ENCODE data around the gene NCBP1.
A peak's percentile ranks its signal among the peaks of the same experiment; 100 is the strongest.

The NCBP1 gene

DNA sequence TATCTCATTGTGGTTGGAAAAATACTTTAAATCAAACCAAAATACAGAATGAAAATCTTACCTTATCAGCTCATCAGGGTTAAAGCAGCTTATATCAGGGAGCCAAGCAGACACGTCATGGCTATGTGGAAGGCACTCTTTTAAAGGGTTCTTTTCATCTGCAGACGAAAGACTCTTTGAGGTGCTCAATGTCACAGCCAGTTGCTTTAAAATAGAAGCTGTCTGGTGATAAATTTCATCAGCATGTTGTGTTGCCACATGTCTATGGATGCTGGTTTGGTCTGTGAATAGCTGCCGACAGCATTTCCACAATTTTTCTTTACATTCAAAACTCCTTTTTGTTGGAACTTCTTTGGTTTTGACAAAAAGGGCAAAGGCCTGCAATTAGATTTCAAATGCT lies 8.0 kb upstream of the NCBP1 start:
- no peak for DNase-seq

DNA sequence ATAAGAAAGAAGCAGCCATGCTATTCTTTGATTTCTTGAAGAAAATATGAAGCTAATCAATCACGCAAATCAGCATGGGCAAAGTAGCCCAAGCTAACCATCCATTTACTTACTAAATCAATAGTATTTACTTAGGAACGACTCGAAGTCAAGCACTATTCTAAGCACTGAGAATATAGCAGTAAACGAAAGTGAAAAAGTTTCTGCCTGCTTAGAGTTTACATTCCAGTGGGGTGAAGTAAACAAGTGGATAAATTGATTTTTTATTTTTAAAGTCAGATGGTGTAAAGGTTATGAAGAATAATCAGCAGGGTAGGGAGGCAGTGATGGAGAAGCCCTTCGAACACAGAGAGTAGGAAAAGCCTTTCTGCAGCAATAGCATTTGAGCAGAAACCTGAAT lies 6.0 kb upstream of the NCBP1 start:
- no peak for DNase-seq

DNA sequence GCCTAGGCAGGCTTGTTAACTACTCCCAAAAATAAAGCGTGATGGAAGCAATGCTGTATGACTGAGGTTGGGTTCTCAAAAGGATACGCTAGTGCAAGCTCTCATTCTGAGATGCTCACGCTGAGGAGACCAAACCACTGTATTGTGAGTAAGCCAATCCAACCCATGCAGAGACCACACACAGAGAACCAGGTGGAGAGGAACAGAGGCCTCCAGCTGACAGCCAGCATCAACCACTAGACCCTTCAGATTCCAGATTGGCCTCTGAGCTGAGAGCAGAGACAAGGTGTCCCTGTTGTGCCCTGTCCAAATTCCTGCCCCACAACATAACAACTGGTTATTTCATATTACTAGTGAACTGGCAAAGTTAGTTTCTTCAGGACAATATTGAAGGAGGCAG lies 5.0 kb upstream of the NCBP1 start:
- DNase-seq = no peak

DNA sequence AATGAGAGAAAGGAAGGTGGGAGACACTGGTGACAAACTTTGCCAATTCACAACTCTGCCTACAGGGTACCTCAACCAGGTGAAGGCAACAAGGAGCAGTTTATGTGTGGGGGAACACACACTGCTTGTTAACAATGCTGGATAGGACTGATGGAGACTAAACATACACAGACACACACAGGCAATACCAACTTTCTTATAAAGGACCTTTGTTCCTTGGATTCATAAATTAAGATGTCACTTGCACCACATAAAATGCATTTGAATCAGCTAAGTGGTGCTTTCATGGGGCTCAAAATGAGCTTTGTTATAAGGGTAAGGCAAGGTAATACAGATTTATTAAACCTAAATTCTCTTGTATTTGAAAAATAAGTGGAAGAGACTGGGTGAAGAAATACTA lies 4.5 kb upstream of the NCBP1 start:
- no peak for DNase-seq

DNA sequence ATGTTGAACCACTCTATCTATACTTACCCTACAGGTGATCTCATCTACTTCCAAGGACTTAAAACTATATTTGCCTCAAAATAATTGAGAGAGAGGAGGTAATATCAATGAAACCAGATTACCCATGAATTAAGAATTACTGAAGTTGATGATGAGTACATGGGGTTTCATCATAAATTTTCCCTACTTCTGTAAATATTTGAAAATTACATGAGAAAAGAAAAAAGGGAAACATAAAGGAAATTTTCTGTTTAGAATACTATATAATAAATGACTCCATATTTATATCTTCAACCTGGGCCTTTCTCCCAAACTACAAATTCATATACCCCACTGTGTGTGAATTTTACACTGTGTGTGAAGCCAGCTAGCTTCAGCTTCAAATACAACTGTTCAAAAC lies 3.0 kb upstream of the NCBP1 start:
- DNase-seq = no peak

DNA sequence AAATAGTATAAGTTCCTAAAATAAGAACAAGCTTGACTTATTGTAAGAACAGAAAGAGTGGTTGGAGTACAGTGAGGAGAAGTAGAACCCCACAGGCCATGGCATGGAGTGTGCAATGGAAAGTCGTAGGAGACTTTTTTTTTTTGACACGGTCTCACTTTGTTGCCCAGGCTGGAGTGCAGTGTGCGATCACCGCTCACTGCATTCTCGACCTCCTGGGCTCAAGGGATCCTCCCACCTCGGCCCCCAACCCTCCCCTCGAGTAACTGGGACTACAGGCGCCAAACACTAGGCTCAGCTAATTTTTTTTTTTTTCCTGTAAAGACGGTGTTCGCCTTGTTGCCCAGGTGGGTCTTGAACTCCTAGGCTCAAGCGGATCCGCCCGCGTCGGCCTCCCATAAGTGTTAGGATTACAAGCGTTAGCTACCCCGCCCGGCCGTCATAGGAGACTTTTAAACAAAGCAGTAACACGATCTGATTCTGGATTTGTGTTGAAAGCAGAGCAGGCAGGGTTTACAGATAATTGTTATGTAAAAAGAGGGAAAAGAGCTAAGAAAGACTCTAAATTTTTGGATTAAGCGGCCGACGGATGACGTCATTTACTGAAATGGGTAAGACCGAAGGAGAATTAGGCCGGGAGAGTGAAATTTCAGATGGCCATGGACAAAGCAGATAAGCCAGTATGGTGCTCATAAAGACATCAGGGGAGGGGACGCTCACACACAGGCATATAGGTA lies 1.2 kb upstream of the NCBP1 start:
- DNase-seq = peak; percentile 8

DNA sequence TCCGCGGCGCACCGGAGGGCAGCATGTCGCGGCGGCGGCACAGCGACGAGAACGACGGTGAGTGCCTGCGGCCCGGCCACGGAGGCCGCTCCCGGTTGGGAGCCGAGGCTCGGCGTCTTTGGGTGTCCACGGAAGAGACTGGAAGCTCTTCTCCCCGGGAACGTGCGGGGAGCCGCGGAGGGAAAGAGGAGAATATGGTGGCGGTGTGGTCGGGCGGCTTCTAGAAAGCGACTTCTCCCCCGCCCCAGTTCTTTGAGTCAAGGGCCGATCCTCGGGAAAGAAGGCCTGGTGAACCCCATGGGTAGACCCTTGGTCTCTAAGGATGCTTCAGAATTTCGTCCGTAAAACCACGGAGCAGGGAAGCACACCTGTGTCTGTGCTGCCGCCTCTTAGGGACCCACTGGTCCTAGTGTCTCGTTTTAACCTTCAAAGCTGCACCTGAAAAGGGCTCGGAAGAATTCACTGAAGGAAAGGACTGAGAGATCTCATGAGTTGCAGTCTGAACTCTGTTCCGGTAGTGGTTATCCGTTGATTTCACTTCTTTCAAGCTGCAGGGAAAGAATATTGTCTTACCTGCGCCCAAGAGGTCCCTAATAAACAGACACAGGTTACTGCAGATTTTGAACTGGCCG lies 354 bp downstream of the NCBP1 start:
- peak; percentile 12 for DNase-seq

DNA sequence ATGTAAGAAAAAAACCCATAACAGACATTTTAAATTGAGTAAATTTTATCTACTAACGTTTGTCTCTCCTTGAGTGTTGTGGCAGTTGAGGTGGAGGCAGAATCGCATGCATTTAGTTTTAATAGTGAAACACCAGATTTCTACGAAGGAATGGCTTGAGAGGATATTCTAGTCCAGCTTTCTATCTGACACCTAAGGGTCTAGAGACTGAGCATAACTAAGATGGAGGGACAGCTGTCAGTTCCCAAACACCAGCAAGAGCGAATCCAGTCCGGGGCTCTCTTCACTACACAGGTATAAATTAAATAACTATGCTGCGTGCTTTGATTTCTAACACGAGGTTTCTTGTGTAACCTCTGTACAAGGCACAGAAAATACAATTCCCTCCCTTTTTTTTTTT lies 1.4 kb downstream of the NCBP1 start:
- DNase-seq = no peak

DNA sequence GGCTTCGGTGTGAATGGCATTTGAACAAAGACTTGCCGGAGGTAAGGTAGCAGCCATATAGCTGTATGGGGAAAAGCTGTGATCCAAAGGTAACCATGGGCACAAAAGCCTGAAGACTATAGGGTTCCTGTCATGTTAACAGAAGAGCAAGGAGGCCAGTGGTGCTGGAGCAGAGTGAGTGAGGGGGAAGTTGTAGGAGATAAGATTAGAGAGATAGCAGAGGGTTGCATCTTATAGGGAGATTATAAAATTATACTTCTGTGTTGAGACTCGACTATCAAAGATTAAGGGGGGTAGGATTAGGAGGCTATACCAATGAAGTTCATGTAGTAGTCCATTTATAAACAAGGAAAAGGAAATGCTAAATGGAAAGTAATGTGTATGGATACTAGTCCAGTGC lies 3.3 kb downstream of the NCBP1 start:
- DNase-seq = no peak

DNA sequence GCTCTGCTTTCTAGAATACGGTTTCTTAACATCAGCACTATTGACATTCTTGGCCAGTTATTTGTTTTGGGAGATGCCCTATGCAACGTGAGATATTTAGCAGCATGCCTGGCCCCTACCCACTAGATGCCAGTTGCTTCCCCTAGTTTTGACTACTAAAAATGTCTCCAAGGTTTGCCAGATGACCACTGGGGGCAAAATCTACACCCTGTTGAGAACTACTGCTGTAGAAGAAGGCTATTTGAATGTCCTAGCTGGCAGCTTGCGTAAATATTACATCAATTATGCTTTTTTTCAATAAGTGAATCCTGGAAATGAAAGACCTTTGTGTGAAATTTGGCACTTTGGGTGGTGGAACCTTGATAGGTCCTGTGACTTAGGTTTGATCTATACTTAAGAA lies 5.0 kb downstream of the NCBP1 start:
- no peak for DNase-seq

DNA sequence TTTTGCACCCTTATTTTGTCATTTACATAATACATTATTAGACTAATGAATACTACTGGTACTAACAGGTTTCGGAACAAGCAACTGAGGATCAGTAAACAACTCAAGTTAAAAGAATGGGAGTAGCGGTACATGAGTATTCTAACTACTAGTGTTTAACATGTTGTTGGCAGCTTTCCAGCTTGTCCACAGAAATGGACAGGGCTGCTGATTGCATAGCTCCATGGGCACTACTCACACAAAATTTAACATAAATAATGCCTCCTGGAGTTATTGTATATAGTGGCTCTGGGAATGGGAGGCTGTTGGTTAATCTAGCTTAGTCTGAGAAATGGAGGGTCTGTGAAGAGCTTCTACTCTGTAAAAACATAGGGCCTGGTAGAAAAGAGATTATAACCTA lies 6.7 kb downstream of the NCBP1 start:
- no peak for DNase-seq

DNA sequence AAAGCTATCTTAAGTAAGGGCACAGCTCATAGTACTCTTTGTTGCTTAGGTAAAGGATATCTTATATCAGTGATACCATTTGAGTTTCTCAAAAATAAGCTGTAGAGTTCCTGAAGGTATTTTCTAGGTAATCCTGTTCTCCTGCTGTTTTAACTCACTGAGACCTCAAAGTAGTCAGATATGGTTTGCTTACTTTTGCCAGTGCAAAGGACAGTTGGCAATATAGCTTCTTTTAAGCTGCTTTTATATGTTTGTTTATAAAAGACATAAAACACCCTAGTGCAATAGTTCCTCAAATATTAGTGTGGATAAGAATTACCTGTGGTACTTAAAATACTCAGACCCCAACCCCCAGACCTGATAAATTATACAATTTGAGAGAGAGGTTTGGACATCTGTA lies 12.1 kb downstream of the NCBP1 start:
- no peak for DNase-seq

DNA sequence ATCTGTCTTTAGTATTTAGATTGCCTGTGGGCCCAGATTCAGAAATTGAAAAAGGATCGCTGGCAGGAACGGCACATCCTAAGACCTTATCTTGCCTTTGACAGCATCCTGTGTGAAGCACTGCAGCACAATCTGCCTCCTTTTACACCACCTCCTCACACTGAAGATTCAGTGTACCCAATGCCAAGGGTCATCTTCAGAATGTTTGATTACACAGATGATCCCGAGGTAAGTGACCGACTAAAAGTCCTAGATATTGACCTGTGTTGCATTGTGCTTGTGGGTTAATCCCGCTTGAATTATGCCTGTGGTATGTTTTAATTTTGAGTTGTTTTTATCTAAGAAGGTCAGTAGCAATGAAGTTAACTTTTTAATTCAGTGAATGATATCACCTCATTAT lies 14.4 kb downstream of the NCBP1 start:
- no peak for DNase-seq

DNA sequence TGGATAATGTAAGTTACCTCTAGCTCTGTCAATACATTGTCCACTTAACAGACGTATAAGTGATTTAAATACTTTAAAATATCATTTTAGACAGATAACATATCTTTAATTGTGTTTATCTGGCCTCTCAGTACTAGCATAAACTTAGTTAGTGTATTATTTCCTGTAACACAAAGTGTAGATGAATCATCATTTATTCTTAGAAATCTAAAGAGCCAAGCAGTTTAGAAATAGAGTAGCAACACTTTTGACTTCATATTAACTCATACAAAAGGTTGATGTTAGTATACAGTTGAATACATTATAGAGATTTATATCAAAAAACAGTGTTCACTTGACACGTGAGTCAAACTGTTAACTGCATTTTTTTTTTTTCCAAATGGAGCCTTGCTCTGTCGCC lies 18.0 kb downstream of the NCBP1 start:
- no peak for DNase-seq

DNA sequence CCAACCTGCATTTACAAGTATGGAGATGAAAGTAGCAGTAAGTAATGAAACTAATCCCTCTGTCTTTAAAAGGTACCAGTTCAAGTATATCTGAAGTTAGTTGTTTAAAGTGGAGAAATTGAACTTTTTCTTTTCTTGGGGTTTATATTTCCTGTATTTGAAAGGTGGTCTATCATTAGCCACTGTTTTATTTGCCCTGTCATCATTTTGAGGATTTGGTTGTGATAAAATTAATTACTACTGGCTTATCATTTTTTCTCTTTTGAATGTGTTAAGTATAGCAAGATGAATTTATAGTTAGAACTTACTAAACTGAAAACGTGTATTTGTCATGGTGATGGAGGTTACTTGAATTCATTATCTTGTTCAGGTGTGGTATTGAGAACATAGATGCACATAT lies 25.1 kb downstream of the NCBP1 start:
- no peak for DNase-seq

DNA sequence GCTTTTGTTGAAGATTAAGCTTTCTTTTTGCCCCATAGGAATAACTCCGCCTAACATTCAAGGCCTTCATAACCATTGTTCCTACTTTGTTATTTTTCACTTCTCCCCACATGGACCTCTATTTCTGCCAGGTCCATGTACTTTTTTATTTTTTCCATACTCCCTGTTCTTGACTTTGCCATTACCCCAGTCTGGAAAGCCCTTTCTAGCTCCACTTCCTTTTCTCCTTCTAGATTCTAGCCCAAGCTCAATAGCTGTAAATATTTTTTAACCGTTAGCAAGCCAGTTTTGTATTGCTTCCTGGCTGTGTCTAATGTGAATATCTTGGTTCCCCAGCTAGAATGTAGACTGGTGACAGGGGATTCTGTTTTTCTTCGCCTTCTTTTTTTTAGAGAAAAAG lies 26.1 kb downstream of the NCBP1 start:
- DNase-seq = no peak

DNA sequence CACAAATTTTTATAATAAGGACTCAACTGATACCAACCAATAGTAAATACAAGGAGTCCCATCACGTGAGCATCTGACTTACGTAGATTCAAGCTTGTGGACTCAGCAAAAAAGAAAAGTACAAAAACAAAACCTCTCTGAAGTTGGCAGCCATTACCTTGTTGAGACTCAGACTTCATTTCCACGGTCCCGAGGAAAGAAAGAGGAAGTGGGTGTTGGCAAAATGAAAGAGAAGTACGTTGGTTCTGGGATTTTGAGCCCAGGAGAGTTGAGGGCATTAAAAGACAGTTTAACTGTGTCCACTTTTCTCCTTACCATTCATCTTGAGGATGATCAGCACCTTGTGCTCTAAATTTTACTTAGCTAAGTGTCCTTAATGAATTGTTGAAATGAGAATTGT lies 26.7 kb downstream of the NCBP1 start:
- no peak for DNase-seq

DNA sequence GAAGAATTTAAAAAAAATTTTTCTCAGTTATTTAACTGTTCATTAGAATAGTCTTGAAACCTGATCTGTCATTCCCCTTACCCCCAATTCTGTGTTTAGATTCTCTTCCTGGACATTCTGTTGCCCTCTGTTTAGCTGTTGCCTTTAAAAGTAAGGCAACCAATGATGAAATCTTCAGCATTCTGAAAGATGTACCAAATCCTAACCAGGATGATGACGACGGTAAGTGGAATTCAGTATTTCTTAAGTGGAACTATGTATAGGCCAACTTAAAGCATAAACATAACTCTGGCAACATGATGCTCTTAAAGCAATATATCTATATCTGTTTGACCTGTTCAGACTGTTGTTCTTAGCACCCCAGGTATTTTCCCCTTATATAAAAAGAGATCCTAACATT lies 27.2 kb downstream of the NCBP1 start:
- DNase-seq = no peak

DNA sequence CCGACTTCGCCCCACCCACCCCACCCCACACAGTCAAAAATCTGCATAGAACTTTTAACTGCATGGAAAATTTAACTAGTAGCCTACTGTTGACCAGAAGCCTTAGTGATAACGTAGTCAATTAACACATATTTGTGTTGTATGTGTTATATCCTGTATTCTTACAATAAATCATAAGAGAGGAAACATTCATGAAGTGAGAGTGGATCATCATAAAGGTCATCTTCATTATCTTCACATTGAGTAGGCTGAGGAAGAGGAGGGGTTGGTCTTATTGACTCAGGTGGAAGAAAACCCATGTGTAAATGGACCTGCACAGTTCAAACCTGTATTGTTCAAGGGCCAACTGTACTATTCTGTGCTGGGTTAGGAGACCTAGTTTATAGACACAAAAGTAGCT lies 32.1 kb downstream of the NCBP1 start:
- no peak for DNase-seq

DNA sequence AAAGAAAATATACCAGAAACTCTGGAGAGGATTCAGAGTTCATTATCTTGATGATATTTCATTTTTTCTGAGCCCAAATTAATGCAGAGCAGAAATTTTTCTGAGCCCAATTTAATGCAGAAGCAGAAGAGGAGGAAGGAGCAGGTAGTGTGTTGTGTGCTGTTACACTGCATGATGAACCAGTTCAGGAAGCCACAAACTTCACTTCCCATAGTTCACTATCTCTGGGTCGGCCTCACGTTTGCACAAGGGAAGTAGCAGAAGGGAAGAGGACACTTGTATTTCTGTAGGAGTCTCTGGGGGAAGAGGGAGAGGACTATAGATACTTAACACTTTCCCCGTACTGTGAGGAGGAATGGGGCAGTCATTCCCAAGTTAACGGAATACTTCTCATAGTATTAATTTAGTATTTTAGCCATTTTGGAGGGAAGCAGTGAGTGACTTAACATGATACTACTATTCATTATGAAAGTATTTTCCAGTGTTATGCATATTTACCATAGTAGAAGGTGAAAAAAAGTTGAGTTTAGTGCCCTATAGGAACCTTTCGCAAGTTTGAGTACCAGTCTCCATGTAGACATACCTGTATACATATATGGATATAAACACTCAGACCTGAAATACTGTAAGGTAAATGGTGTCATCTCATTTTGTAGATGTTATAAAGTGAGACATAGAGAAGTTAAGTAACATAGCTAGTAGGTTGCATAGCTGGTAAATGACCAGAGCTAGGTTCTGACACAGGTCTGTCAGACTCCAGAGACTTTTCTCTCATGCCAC lies 33.5 kb downstream of the NCBP1 start:
- DNase-seq = no peak

DNA sequence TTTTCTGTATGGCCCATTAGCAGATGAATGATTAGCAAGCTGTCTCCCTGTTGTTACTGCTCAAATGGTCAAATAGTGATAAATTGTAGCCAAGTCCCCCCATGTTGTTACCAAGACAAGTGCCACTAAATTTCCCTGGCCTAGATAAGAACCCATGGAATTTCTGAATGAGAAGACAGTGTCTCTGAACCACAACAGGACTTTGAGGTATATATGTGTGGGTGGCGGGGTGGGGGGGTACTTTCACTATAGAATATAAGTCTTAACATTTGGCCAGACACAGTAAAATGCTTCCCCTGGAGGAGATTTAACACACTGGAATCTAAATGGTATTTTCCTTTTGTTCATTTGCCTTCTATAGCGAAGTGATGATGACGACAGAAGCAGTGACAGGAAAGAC lies 34.9 kb downstream of the NCBP1 start:
- no peak for DNase-seq

DNA sequence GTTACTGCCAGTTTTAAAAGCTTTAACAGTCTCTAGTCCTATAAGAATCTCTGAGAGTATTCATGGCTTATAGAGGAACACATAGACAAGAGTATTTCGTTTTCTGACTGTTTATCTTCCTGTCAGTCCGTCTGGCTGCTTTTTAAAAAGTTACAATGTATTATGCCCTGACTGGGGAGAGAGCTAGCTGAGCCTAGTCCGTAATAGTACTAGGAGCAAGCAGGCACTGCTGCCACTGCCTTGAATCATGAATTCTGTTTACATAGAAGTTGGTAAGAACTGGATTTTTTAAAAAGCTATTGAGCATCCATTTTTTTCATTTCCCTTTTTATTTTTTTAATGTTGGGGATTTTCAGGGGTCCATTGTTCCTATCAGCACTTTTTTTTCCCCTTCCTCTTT lies 37.0 kb downstream of the NCBP1 start:
- DNase-seq = no peak

DNA sequence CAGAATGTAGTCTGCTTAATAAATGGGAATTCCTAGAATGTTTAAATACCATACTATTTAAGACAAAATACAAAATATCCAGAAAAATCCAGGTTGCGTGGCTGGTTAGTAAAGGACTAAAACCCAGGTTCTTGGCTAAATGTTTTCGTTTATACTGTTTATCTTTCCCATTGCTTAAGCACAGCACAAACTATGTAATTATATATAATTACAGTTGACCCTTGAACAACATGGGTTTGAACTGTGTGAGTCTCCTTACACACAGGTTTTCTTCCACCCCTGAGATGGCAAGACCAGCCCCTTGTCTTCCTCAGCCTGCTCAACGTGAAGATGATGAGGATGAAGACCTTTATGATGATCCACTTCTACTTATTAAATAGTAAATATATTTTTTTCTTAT lies 38.8 kb downstream of the NCBP1 start:
- DNase-seq = no peak

DNA sequence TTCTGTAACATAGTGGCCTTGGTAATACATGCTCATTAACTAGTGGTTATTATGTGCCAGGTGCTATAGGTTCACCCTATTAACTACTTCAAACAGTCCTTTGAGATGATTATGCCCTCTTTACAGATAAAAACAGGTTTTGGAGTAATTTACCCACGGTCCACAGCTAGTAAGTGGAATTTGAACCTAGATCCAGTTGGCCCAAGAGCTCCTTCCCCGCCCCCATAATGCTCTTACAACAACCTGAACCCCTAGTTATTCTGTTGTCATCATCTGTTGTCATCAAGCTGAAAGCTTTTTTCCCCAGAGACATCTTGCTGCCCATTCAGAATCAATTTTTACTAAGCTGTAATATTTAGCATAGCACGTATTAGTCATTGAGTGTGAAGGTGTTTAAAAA lies 40.3 kb downstream of the NCBP1 start:
- DNase-seq = no peak

All from effector CD4-positive, alpha-beta T cell (primary cell).